GM06990 (cell line): ENCODE data around the gene KLF16.

ENCODE experiments used
- DNase-seq: peaks from one replicate; pipeline ENCODE4 v3.0.0-alpha.2; 2011; ENCODE audit not compliant: insufficient read length; ENCODE audit errors: extremely low read depth
- H3K27me3 ChIP-seq: replicated peaks from 2 replicates; pipeline ENCODE4 v1.6.0; 2011; ENCODE audit warnings: low read length; ENCODE audit not compliant: control insufficient read depth, insufficient read depth
- H3K36me3 ChIP-seq: 2 replicates; pipeline ENCODE4 v1.5.1; 2011; ENCODE audit warnings: low read length; ENCODE audit not compliant: control insufficient read depth, insufficient read depth
- H3K4me3 ChIP-seq: replicated peaks from 2 replicates; pipeline ENCODE4 v1.5.1; 2011; ENCODE audit warnings: low read depth, mild to moderate bottlenecking, control low read depth, low read length
- CTCF ChIP-seq: IDR thresholded peaks from 2 replicates; pipeline ENCODE4 v1.5.1; 2011; ENCODE audit warnings: low read length, control low read depth, mild to moderate bottlenecking, inconsistent platforms; ENCODE audit not compliant: insufficient read depth, poor library complexity, severe bottlenecking

The KLF16 gene

GRCh38 chr19:1850809-1851653 is 12.3 kb downstream of the KLF16 start:
- DNase-seq = no peak
- Histone ChIP-seq H3K36me3 (no peaks in the 10 kb centered on the region), H3K4me3 (no peak overlapping the region), H3K27me3 (no peaks in the 10 kb centered on the region)
- TF ChIP-seq CTCF = peak; percentile 30

- H3K27me3 ChIP-seq = no peaks in the 10 kb centered on the region
- no peak overlapping the region for H3K4me3 ChIP-seq
- DNase-seq = no peak
- H3K36me3 ChIP-seq = peaks cover 3% of the 10 kb centered on the region
- no peak for TF ChIP-seq CTCF
Measured at GRCh38 chr19:1849886-1850398, 13.4 kb downstream of the KLF16 start.

- TF ChIP-seq CTCF = no peak
- Histone ChIP-seq H3K27me3 (no peaks in the 10 kb centered on the region), H3K36me3 (peaks cover 3% of the 10 kb centered on the region), H3K4me3 (no peak overlapping the region)
- no peak for DNase-seq
Measured at GRCh38 chr19:1849132-1849474, 14.3 kb downstream of the KLF16 start.

GRCh38 chr19:1848399-1849131 is 14.8 kb downstream of the KLF16 start, which contains the start of gene REXO1:
TSS of gene REXO1 (minus strand) at chr19:1848483. CDS start at chr19:1848358, 125 bp downstream.
- TF ChIP-seq CTCF = peak; percentile 84
- Histone ChIP-seq H3K27me3 (no peaks in the 10 kb centered on the region), H3K36me3 (peaks cover 3% of the 10 kb centered on the region), H3K4me3 (peak within 1 kb of the TSS; percentile 100)
- DNase-seq = peak; percentile 97

- TF ChIP-seq CTCF = no peak
- Histone ChIP-seq H3K4me3 (peak overlapping the region; percentile 100), H3K36me3 (peaks cover 7% of the 10 kb centered on the region), H3K27me3 (no peaks in the 10 kb centered on the region)
- no peak for DNase-seq
Measured at GRCh38 chr19:1847684-1848398, 15.5 kb downstream of the KLF16 start.
